ENCODE results near the gene CLSTN3. TPM values are rescaled to one million over a fixed set of nuclear protein-coding genes. Genes with fewer than 3 reads are reported as not detected.

CLSTN3 gene
- total and polyA plus RNA-seq, 9 of the 15 experiments (the other 6 are each of a cell fraction or from before 2014, with no cell fraction given), result 0.08 to 23.2 (median 11.0) TPM

- TF ChIP-seq ZNF318 (IDR thresholded peaks at IDR 0.05; ENCODE audit: borderline replicate concordance in 1 of 2, low read depth in 1 of 2), result no peak
- TF ChIP-seq POLR2B (IDR thresholded peaks at IDR 0.05; ENCODE audit: low read depth, partially characterized antibody), result peak; percentile 64
- no peak for TF ChIP-seq SNAPC5 (CRISPR knock-in tag; IDR thresholded peaks at IDR 0.05)
- TF ChIP-seq STAT6 (CRISPR knock-in tag; IDR thresholded peaks at IDR 0.05), result no peak
- peak; percentile 55 for TF ChIP-seq TBP (optimal IDR thresholded peaks at IDR 0.05; ENCODE audit: low read depth, low read length)
- TF ChIP-seq ZNF511 (CRISPR knock-in tag; IDR thresholded peaks at IDR 0.05), result peak; percentile 85; the same call in 1 of the 2 replicates
- TF ChIP-seq MAX (CRISPR knock-in tag; IDR thresholded peaks at IDR 0.05), result peak; percentile 65
- 0 out of 2 replicates have a peak, but pooled peaks have one; percentile 18 for TF ChIP-seq CREB1 (IDR thresholded peaks at IDR 0.05)
- no peak for TF ChIP-seq CREB1 (CRISPR knock-in tag; IDR thresholded peaks at IDR 0.05)
- peak; percentile 44; the same call in 1 of the 2 replicates for TF ChIP-seq CXXC5 (CRISPR knock-in tag; IDR thresholded peaks at IDR 0.05)
- TF ChIP-seq GMEB1 (CRISPR knock-in tag; IDR thresholded peaks at IDR 0.05), result no peak
- TF ChIP-seq CHD1 (IDR thresholded peaks at IDR 0.05; ENCODE audit: low read length), result peak; percentile 75
Measured at GRCh38 chr12:7108003-7108795, 22.0 kb upstream of the CLSTN3 start (continued).

Data from K562 (cell line).